NCI-H2227 (cell line): ENCODE data around the gene PRSS36.
"Not testable (repeated sequence)": the region's sequence is repeated elsewhere in the genome, so short reads cannot be mapped to it uniquely, and the experiment has no call there.

Experiments used
- DNase-seq: peaks from one replicate; lab custom pipeline; 2025; ENCODE audit not compliant: unreplicated experiment; lab: John Stamatoyannopoulos, UW

Gene PRSS36

DNA sequence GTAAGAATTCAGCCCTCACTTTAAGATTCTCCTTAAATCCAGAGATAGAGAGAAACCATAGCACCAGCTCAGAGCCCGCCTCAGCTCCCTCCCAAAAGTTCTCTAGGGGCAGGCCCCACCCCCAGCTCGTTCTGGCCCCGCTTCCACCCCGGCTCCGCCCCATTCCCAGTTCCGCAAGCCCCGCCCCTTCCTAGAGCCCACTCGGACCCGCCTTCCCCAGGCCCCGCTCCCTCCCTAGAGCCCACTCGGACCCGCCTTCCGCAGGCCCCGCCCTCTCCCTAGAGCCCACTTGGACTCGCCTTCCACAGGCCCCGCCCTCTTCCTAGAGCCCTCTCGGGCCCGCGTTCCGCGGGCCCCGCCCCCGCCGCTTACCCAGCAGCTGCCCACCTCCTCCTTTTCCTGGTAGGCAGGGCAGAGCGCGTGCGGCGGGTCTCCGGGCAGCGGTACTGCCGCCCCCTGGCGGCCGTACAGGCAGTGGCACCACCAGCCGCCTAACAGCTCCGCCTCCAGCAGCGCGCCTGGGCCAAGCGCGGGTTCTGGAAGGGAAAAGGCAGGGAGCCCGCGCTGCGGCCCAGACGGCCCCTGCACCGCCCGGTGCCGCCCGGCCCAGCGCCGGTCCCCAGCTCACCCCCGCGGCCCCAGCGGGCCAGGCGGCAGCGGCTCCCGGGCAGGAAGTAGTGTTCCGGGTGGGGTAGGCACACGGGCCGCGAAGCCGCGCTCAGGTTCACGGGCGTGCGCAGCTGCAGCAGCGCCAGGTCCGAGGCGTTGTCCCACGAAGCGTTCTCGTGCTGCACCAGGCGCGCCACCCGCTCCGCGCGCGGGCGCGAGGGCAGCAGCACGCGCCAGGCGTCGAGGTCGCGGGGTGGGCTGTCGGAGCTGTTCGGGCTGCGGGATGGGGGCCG lies 7.5 kb downstream of the PRSS36 start:
- peak; percentile 99 for DNase-seq

DNA sequence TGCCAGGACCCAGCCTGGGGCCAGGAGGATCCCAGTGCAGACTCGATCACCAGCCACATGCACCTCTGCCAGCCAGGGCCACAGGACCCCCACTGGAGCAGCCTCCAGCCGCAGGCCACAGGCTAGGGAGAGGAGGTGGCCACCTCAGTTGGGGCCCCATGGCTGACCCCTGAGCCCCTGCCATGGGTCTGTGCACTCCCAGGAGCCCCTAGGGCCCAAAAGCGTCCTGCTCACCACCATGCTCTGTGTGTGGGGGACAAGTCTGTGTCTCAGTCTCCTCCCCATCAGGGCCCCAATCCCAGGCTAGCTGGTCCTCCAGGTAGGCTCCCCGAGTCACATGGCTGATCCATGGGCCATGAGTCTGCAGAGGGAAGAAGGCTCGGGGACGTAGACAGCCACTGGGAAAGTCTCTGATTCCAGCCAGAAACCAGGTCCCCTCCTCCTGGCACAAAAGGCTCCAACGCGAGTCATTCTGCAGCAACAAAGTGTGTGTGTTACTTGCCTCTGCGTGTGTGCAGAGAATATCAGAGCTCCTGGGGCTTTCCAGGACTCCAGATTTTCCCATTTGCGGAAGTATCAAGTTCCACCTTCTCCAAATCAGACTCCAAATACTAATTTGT lies 8.3 kb downstream of the PRSS36 start:
- DNase-seq, result no peak

DNA sequence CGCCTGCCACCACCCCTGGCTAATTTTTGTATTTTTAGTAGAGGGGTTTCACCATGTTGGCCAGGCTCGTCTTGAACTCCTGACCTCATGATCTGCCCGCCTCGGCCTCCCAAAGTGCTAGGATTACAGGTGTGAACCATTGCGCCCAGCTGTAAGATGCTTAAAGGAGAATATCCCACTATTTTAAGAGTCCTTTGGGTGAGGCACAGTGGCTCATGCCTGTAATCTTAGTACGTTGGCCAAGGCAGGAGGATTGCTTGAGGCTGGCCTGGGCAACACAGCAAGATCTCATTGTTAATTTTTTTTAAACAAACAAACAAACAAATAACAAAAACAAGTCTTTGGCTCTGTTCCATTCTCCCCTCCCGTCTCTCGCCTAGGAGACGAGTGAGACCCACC lies 8.8 kb downstream of the PRSS36 start:
- DNase-seq, result not testable (repeated sequence)

DNA sequence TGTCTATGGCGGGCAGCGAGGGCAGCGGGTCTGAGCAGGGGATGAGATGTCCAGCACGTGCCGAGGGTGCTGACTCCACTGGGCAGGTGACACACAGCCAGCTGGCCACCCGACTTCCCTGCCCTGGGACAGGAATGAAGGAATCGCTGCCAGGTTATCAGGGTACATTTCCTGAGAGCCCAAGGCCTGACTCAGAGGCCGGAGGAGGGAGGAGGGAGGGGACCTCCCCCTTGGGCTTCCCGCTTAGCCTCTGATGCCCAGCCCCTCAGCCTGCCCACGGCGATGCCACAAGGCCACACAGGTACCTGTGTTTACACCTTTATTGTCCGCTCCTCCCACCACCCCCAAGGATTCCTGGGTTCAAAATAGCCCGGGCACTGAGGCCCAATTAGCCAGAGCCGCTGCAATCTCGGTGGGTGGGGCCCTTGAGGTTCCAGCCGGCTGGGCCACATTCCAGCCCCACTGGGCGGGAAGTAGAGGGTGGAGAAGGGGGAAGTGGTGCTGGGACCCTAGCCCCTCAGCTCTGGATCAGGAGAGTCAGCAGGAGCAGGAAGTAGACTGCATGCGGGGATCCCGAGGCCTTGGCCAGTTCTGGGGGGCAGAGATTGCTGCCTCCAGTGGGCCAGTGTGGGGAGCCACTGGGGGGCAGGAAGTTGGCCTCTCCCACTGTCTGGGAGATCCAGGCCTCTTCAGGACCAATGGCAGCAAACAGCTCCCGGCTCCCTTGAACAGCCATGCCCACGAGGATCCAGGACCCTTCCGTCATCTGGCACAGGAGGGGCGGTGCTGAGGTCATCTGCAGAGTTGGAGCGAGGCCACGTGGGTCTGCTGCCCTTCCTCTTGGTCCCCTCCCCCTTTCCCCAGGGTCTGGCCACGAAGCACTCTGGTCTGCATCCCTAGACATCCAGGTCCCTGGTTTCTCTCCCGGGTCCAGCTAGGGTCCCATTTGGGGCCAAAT lies 11.0 kb downstream of the PRSS36 start:
- DNase-seq, result no peak

DNA sequence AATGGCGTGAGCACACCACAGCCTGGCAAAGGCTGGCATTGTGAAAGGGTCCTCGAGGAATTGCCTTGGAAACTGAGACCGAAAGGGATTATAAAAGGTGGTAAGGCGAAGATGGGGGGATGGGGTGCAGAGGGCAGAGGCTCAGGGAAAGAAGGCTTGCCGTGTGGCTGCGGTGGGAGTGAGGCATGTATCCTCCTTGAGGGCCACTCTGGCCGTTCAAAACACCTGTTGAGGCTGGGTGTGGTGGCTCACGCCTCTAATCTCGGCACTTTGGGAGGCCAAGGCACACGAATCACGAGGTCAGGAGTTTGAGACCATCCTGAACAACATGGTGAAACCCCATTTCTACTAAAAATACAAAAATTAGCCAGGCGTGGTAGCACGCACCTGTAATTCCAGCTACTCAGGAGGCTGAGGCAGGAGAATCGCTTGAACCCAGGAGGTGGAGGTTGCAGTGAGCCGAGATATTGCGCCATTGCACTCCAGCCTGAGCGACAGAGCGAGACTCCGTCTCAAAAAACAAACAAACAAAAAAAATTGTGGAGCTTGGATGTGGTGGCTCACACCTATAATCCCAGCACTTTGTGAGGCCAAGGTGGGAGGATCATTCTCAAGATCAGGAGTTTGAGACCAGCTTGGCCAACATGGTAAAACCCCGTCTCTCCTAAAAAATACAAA lies 12.9 kb downstream of the PRSS36 start:
- DNase-seq, result not testable (repeated sequence)

DNA sequence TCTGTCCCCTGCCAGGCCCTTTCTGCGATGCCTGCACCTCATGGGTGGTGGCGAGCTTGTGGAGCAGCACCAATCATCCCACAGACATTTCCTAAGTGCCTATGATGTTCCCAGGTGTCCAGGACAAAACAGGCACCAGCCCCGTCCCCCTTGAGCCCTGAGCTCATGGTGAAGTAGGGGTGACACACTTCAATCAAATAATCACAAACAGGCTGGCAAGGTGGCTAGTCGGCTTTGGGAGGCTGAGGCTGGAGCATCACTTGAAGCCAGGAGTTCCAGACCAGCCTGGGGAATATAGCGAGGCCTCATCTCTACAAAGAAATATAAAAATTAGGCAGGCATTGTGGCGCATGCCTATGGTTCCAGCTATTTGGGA lies 13.6 kb downstream of the PRSS36 start:
- no peak for DNase-seq

DNA sequence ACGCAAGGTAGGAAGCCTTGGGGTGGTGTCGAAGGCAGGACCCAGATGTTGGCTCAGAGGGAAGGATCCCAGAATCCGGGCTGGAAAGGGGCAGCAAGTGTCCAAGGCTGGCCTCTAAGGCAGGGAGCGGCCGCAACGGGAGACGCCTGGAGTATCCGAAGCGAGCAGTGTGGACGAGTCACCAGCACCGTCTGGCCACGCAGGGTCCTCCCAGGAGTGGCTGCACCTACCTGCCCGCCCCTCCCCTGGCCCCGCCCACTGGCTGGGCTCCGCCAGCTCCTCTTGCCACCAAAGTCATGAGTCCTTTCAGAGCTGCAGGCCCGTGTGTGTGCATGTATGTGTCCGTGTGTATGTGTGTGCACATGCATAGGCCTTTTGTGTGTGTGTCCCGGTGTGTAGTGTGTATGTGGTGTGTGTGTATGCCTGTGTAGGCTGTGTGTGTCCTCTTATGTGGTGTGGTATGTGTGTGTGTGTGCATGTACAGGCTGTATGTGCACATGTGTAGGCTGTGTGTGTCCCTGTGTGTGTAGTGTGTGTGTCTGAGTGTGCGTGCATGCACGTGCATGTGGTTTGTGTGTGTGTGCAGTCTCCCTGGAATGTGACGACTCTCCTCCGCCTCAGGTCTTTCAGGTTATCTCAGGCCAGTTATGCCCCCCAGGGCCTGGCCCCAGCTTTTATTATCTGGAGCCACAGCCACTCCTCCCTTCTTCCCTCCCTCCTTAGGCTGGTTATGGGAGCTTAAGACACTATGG lies 14.2 kb downstream of the PRSS36 start, which contains the start of gene PRSS8:
PRSS8 (minus strand) TSS at position 193 of the 752 bp plus-strand sequence. CDS start 229 bp downstream, outside the sequence.
- DNase-seq, result peak; percentile 45

DNA sequence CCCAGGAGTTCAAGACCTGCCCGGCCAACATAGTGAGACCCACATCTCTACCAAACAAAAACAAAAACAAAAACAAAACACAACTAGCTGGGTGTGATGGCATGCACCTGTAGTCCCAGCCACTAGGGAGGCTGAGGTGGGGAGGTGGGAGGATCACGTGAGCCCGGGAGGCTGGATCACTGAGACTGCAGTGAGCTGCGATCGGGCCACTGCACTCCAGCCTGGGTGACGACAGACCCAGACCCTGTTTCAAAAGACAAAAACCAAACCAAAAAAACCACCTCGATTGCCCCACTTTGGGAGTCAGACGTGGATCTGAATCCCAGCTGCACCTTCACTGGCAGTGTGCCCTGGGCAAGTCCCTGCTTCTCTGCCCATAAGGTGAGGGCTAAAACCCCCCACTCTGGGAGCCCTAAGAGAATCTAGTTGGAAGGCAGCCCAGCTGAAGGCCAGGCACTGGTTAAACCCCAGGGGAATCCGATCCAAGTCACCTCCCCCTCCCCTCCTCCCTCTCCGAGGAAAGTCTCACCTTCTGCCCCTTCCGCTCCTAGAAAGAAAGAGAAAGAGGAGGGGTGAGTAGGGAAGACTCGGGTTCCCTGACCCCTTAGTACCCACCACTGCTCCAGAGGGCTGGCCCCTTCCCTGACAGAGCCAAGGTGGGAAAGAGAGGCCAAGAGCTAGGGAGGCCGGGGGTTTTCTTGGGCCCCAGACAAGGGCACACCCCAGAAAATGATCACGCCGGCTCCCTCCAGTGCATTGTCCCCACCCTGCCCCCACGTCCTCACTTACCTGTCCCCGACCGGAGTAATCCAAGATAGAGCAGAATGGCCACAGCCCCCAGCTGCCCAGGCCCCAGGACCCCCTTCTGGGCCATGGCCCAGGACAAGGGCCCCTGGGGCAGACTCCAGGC lies 15.0 kb downstream of the PRSS36 start:
- DNase-seq, result peak; percentile 60

DNA sequence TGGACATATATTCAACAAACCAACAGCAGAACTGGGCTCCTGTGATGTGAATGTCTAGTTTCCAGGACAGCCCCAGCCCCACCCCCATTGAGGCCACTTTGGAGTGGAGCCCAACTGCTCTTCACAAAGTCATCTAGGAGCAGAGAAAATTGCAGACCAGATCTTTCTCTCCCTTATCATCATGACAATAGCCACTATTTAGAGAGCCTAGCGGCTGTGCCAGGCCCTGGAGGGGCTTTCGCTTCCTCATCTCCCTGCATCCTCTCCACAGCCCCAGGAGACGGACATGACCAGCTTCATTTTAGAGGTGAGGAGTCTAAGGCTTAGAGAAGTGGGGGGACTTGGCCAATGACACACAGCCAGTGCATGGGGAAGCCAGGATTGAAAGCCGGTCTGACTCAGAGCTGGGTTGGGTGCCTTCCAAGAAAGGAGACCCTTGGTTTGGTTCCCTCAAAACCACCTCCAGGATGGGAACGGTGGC lies 15.7 kb downstream of the PRSS36 start:
- DNase-seq, result peak; percentile 78

DNA sequence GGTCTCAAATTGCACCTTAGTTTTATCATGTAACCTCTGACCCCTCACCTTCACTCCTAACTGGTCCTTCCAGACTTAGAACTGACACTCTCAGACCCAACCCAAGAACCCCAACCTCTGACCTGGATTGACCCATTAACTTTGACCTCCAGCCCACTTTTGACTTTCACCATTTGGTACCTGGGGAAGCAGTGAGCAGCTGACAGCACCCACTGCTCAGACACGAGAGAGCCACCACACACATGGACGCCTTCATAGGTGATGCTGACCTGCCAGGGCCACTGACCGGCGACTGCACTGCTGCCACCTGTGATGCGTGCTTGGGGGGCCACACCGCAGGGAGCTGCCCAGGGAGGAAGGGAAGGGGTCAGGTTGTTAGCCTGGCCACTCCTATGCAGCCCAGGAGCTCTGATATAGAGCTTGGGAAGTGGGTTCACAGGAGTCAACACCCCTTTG lies 16.8 kb downstream of the PRSS36 start:
- DNase-seq, result no peak

DNA sequence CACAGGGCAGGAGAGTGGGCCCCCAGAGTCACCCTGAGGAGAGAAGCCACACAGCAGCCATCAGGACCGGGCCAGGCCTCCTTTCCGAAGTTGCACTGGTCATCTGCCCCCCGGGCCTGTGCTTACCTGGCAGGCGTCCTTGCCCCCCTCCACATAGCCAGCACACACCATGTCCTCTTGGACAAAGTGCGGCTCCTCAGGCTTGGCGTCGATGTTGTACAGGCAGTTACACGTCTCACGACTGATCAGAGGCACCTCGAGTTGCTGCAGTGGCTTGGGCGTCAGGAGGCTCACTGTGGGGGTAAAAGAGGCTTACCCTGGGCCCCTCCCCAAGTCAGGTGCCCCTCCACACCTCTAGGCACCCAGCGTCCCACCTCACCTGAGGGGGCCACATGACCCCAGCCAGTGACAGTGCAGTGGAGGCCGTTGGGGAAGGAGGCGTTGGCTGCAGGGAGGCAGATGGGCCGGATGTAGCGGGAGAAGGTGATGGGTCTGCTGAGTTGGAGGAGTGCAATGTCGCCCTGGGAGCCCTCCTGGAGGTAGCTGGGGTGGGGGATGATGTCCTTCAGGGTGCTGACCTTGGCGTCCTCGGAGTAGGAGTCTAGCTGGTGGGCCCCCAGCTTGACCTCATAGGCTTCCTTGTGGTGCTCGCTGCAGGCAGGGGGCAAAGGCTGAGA lies 17.4 kb downstream of the PRSS36 start:
- no peak for DNase-seq

DNA sequence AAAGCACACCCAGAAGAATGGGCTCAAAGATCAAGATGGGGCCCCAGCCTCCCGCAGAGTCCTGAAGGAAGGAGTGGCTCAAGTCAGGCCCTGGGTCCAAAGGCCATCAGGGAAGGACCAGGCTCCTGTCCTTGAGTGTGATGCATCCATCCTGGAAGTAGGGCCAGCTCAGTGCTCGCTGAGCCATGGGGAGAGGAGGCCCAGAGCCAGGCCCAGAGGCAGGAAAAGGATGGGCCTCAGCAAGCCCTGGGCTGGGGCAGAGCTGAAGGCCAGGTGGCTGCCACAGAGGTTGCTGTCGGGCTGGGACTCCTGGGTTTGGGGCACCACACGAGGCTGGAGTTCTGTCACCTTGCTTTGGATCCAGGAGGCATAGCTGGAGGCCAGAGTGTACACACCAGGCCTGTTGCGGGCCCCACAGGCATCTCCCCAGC lies 18.0 kb downstream of the PRSS36 start:
- no peak for DNase-seq

DNA sequence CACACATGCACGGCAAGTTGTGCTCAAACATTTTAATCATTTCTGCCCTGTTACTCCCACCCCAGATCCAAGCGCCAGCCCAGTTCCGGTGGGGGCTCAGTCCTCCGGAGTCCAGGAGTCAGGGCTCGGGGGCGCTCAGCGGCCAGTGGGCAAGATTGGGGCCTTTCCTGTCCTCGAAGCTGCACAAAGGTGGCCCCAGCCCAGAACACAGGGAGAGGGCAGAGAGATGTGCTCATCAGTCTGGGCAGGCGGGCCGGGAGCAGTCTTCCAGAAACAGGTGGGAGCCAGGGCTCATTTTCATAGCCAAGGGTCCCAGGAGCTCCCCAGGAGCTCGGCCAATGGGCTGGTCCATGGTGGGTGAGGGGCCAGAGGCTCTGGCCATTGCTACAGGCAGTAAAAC lies 18.4 kb downstream of the PRSS36 start:
- DNase-seq, result no peak

DNA sequence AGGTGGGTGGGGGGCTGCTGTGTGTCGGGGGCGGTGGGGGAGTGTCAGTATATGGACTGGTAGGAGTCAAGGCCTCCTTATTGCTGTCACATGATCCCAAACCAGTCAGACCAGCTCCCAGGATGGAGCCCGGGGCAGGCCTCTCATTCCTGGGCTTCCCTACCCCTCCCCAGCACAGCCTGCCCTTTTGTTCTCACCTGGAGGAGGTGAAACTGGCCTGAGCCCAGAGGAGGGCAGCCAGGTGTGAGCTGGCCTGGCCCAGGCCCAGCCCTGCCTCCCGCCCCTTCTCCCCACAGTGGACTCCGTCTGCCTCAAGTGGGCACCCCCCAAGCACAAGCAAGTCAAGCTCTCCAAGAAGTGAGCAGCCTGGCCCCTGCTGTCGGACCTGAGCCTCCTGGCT lies 19.0 kb downstream of the PRSS36 start:
- DNase-seq, result no peak

DNA sequence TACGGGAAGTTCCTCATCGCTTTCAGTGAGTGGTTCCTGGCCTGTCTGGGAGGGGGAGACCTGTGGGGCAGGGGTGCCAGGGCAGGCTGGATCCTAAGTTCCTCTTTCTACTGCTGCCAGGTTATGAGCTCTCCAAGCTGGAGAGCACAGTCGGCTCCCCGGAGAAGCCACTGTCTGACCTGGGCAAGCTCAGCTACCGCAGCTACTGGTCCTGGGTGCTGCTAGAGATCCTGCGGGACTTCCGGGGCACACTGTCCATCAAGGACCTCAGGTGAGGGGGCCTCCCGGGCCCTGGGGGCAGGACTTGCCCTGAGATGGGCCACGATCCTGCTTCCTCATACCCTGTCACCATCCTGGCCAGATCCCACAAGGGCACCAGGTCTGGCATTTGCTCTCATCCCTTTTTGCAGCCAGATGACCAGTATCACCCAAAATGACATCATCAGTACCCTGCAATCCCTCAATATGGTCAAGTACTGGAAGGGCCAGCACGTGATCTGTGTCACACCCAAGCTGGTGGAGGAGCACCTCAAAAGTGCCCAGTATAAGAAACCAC lies 19.5 kb downstream of the PRSS36 start:
- no peak for DNase-seq

DNA sequence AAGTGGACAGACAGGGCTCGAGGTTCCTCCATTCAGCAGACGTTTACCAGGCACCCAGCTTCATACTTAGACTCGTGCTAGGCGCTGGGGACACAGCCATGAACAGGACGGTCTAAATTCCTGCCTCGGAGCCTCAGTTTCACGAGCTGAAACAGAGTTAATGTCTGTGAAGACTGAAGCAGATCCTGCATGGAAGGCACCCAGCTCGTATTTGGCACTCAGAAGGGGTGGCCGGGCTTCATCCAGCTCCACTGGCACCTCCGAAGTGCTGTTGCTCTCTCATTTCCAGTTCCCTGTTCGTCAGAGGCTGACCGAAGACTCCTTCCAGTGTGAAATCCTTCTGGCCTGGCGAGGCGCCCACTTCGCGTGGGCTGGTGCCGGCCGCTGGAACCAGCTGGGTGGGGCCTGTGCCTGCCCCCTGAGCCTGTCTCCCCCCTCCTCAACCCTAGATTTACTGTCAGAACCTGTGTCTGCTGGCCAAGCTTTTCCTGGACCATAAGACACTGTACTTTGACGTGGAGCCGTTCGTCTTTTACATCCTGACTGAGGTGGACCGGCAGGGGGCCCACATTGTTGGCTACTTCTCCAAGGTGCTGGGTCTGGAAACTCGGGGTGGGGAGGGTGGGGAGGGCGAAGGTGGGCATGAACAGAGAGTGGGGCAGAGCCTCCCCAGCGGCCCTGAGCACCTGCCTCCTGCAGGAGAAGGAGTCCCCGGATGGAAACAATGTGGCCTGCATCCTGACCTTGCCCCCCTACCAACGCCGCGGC lies 20.1 kb downstream of the PRSS36 start:
- DNase-seq, result no peak
